ENCODE measurements around the gene TSHZ2.

DNA sequence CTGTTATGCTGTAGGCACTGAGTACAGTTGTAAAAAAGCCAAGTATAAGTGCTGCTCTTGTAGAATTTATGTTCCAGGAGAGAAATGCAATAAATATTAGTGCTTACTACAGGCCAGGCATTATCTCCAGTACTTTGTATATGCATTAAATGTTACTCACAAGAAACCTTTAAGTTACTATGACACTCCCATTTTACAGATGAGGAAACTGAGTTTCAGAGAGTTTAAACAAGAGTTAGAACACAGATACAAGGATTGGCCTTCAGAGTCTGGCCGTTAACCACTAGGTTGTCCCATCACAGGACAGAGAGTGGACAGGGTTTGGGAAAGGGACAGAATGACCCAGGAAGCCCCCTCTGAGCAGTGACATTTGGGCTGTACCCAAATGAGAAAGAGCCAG, 347.0 kb downstream of the TSHZ2 start:
- TF ChIP-seq CTCF (IDR thresholded peaks at IDR 0.05; ENCODE audit: insufficient read depth, low read depth, low read length), result no peak
- no peak for TF ChIP-seq EZH2 (IDR thresholded peaks at IDR 0.05; ENCODE audit: insufficient read depth, low read length)

Data from astrocyte (in vitro differentiated cells and primary cell).